Thyroid gland (tissue), 4 donors: ENCODE measurements around the gene KCNQ2.

Experiments used
- CTCF ChIP-seq, 6 experiments: fragments of 200-600 bp in 3 of 6; fragments of 450-650 bp in 3 of 6; sonication (generic) in 3 of 6; IDR thresholded peaks; one replicate each; pipeline ENCODE4 v1.5.1; 2016 to 2019; ENCODE audit warnings: antibody characterized with exemption in 6 of 6, mild to moderate bottlenecking in 2 of 6, inconsistent platforms in 1 of 6, moderate library complexity in 1 of 6
- POLR2A ChIP-seq, 2 donors: fragments of 450-650 bp; IDR thresholded peaks; one replicate each; pipeline ENCODE4 v1.6.1; 2017; ENCODE audit warnings: antibody characterized with exemption in 2 of 2, mild to moderate bottlenecking in 2 of 2, moderate library complexity in 1 of 2

GRCh38 chr20:63455568-63455859 lies 16.9 kb downstream of the KCNQ2 start:
- TF ChIP-seq CTCF (IDR thresholded peaks at IDR 0.05) (no peak), POLR2A (IDR thresholded peaks at IDR 0.05) (no peak)
